K562 (cell line): ENCODE results near the gene CRB2. TPM values are rescaled to one million over a fixed set of nuclear protein-coding genes. Genes with fewer than 3 reads are reported as not detected.

Experiments used
- CBFA2T3 ChIP-seq: fragments of 450-650 bp; IDR thresholded peaks from 2 replicates; pipeline ENCODE4 v1.6.1; 2017
- CBX3 ChIP-seq, 2 experiments: IDR thresholded peaks; 1 replicate in 1 of 2; 2 replicates in 1 of 2; pipeline ENCODE4 v1.6.1; 2012; ENCODE audit warnings: inconsistent platforms in 2 of 2, low read length in 2 of 2, borderline replicate concordance in 1 of 2, control low read depth in 1 of 2
- ELF4 ChIP-seq: fragments of 450-650 bp; formaldehyde crosslinking; IDR thresholded peaks from 2 replicates; pipeline ENCODE4 v1.4.0; 2022; ENCODE audit warnings: missing genetic modification characterization
- FOXA1 ChIP-seq: fragments of 450-650 bp; IDR thresholded peaks from 2 replicates; pipeline ENCODE4 v1.6.1; 2016; ENCODE audit warnings: mild to moderate bottlenecking, borderline replicate concordance
- GTF2F1 ChIP-seq: IDR thresholded peaks from 2 replicates; pipeline ENCODE4 v1.6.1; 2011; ENCODE audit warnings: low read depth, low read length, improper control_type of control experiment
- KDM1A ChIP-seq, 2 experiments: fragments of 450-650 bp; IDR thresholded peaks; 2 replicates each; pipeline ENCODE4 v1.6.1; 2016; ENCODE audit warnings: mild to moderate bottlenecking in 2 of 2
- RBM34 ChIP-seq: fragments of 200-400 bp; formaldehyde crosslinking; IDR thresholded peaks from 2 replicates; pipeline ENCODE4 v1.6.1; 2018; ENCODE audit warnings: low read length, borderline replicate concordance; ENCODE audit not compliant: insufficient read depth
- THRAP3 ChIP-seq: fragments of 450-650 bp; IDR thresholded peaks from 2 replicates; pipeline ENCODE4 v1.6.1; 2016; ENCODE audit warnings: mild to moderate bottlenecking, inconsistent platforms, borderline replicate concordance
- ZKSCAN3 ChIP-seq: fragments of 250-450 bp; sonication (Bioruptor Pico); IDR thresholded peaks from 2 replicates; pipeline ENCODE4 v1.4.0; 2020
- ZNF507 ChIP-seq: conservative IDR thresholded peaks from 2 replicates; pipeline ENCODE4 v1.6.1; 2017; ENCODE audit warnings: missing genetic modification characterization, missing compliant biosample characterization
- polyA plus RNA-seq, 8 experiments: library from polyadenylated mRNA; depleted of rRNA in 4 of 8; stranded (reverse) in 5 of 8; unstranded in 3 of 8; fragments of >200 nt; fragmentation: Nextera tagmentation in 2 of 8; fragmentation: Illumina TruSeq in 1 of 8; extraction: Ambion mirVana in 2 of 8; extraction: Trizol in 1 of 8; gene quantifications; 2 replicates each; pipeline versions ENCODE4 v1.2.1 to v1.2.3, GENCODE V29; 2011 to 2014; ENCODE audit warnings: inconsistent platforms in 1 of 8, missing spikeins in 1 of 8
- total RNA-seq, 7 experiments: library from RNA; depleted of rRNA in 6 of 7; stranded (reverse); fragments of >200 nt in 6 of 7; fragmentation: Illumina TruSeq in 2 of 7; extraction: Trizol in 2 of 7; gene quantifications; 2 replicates each; pipeline versions ENCODE4 v1.2.1 to v1.2.3, GENCODE V29; 2011 to 2021; ENCODE audit warnings: low replicate concordance in 1 of 7
- TF ChIP-seq, protein P1 (sequence below): sonication (generic); formaldehyde crosslinking; IDR thresholded peaks from 2 replicates; pipeline ENCODE4 v1.8.1; 2023; ENCODE audit warnings: mild to moderate bottlenecking, missing genetic modification reagents
- TF ChIP-seq, protein P2 (sequence below): fragments of 200-800 bp; sonication (Bioruptor generic); IDR thresholded peaks from 2 replicates; pipeline ENCODE4 v1.6.1; 2017; ENCODE audit warnings: missing genetic modification characterization, missing compliant biosample characterization
- TF ChIP-seq, protein P3 (sequence below): sonication (generic); formaldehyde crosslinking; IDR thresholded peaks from 2 replicates; pipeline ENCODE4 v1.8.0; 2022; ENCODE audit warnings: missing genetic modification reagents, mild to moderate bottlenecking, moderate library complexity, borderline replicate concordance
- TF ChIP-seq, protein P4 (sequence below), 3 experiments: fragments of 200-800 bp in 1 of 3; sonication (Bioruptor generic) in 1 of 3; sonication (generic) in 1 of 3; formaldehyde crosslinking in 1 of 3; IDR thresholded peaks; 2 replicates each; pipeline versions ENCODE4 v1.6.1 to v1.8.0; 2016 to 2022; ENCODE audit warnings: mild to moderate bottlenecking in 2 of 3, missing compliant biosample characterization in 2 of 3, missing genetic modification characterization in 2 of 3, missing genetic modification reagents in 1 of 3
- TF ChIP-seq, protein P5 (sequence below): fragments of 150-350 bp; conservative IDR thresholded peaks from 2 replicates; pipeline ENCODE4 v1.6.1; 2014; ENCODE audit warnings: low read length
- TF ChIP-seq, protein P6 (sequence below): sonication (generic); formaldehyde crosslinking; IDR thresholded peaks from 2 replicates; pipeline ENCODE4 v1.8.0; 2022; ENCODE audit warnings: mild to moderate bottlenecking, missing genetic modification reagents

Gene CRB2
- total and polyA plus RNA-seq, 9 of the 15 experiments (the other 6 are each of a cell fraction or from before 2014, with no cell fraction given): 0.13 to 1.2 (median 0.25) TPM; not detected in 2

DNA sequence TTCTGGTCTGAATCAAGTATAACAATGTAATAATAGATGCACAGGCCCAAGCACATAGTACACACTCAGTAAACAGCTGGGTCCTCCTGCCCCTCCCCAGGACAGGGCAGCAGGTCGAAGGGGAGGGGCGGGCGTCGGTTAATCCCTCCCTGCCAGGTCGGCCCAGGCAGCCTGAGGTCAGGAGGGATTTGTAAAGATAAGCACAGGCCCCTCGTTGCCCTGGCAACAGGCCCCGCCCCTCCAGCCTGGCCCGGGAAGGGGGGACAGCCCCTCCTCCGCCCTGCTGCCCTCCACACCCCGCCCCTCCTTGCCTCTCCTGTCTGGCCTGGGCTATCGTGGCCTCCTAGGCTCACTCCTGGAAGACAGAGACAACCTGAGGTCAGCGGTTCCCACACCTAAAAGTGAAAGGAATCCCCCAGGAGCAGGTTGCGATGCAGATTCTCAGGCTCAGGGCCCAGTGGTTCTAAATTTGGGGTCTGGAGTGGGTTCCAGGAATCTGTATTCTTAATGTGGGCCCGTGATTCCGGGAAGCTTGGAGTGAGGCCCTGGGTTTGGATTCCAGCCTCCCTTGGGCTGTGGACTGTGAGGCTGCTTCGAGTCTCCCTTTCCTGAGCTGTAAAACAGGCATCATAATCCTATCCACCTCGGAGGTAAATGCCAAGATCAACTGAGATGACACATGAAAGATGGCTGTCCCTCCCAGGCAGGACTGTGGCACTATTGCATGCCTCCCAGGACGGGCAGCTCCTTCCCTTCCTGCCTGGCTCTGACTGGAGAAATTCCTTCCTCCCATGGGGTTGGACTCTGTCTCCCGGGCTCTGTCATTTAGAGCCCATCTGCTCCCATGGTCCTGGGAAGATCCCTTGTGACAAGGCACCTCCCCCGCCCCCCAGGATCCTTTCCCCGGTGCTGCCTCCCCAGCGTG lies 4.4 kb downstream of the CRB2 start (continued):
- TF ChIP-seq, protein P1, sequence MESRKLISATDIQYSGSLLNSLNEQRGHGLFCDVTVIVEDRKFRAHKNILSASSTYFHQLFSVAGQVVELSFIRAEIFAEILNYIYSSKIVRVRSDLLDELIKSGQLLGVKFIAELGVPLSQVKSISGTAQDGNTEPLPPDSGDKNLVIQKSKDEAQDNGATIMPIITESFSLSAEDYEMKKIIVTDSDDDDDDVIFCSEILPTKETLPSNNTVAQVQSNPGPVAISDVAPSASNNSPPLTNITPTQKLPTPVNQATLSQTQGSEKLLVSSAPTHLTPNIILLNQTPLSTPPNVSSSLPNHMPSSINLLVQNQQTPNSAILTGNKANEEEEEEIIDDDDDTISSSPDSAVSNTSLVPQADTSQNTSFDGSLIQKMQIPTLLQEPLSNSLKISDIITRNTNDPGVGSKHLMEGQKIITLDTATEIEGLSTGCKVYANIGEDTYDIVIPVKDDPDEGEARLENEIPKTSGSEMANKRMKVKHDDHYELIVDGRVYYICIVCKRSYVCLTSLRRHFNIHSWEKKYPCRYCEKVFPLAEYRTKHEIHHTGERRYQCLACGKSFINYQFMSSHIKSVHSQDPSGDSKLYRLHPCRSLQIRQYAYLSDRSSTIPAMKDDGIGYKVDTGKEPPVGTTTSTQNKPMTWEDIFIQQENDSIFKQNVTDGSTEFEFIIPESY (CRISPR knock-in tag): peak; percentile 55; the same call in 1 of the 2 replicates
- no peak for TF ChIP-seq FOXA1
- no peak for TF ChIP-seq ZKSCAN3 (CRISPR knock-in tag)
- no peak for TF ChIP-seq ZNF507
- TF ChIP-seq THRAP3: no peak
- TF ChIP-seq GTF2F1: no peak
- peak; percentile 76 to 83 for TF ChIP-seq KDM1A (IDR thresholded peaks at IDR 0.05)
- no peak for TF ChIP-seq RBM34
- TF ChIP-seq, protein P2, sequence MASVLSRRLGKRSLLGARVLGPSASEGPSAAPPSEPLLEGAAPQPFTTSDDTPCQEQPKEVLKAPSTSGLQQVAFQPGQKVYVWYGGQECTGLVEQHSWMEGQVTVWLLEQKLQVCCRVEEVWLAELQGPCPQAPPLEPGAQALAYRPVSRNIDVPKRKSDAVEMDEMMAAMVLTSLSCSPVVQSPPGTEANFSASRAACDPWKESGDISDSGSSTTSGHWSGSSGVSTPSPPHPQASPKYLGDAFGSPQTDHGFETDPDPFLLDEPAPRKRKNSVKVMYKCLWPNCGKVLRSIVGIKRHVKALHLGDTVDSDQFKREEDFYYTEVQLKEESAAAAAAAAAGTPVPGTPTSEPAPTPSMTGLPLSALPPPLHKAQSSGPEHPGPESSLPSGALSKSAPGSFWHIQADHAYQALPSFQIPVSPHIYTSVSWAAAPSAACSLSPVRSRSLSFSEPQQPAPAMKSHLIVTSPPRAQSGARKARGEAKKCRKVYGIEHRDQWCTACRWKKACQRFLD (CRISPR knock-in tag): no peak
- peak; percentile 76 for TF ChIP-seq CBFA2T3
- TF ChIP-seq, protein P3, sequence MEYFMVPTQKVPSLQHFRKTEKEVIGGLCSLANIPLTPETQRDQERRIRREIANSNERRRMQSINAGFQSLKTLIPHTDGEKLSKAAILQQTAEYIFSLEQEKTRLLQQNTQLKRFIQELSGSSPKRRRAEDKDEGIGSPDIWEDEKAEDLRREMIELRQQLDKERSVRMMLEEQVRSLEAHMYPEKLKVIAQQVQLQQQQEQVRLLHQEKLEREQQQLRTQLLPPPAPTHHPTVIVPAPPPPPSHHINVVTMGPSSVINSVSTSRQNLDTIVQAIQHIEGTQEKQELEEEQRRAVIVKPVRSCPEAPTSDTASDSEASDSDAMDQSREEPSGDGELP (CRISPR knock-in tag): peak; percentile 88
- TF ChIP-seq, protein P4, sequence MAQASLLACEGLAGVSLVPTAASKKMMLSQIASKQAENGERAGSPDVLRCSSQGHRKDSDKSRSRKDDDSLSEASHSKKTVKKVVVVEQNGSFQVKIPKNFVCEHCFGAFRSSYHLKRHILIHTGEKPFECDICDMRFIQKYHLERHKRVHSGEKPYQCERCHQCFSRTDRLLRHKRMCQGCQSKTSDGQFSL (CRISPR knock-in tag; IDR thresholded peaks at IDR 0.05): no peak
- TF ChIP-seq, protein P4 (tag; IDR thresholded peaks at IDR 0.05): peak; percentile 52 to 61; a peak in 1 of 4 replicates
- TF ChIP-seq, protein P5, sequence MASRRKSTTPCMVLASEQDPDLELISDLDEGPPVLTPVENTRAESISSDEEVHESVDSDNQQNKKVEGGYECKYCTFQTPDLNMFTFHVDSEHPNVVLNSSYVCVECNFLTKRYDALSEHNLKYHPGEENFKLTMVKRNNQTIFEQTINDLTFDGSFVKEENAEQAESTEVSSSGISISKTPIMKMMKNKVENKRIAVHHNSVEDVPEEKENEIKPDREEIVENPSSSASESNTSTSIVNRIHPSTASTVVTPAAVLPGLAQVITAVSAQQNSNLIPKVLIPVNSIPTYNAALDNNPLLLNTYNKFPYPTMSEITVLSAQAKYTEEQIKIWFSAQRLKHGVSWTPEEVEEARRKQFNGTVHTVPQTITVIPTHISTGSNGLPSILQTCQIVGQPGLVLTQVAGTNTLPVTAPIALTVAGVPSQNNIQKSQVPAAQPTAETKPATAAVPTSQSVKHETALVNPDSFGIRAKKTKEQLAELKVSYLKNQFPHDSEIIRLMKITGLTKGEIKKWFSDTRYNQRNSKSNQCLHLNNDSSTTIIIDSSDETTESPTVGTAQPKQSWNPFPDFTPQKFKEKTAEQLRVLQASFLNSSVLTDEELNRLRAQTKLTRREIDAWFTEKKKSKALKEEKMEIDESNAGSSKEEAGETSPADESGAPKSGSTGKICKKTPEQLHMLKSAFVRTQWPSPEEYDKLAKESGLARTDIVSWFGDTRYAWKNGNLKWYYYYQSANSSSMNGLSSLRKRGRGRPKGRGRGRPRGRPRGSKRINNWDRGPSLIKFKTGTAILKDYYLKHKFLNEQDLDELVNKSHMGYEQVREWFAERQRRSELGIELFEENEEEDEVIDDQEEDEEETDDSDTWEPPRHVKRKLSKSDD: no peak
- TF ChIP-seq, protein P6, sequence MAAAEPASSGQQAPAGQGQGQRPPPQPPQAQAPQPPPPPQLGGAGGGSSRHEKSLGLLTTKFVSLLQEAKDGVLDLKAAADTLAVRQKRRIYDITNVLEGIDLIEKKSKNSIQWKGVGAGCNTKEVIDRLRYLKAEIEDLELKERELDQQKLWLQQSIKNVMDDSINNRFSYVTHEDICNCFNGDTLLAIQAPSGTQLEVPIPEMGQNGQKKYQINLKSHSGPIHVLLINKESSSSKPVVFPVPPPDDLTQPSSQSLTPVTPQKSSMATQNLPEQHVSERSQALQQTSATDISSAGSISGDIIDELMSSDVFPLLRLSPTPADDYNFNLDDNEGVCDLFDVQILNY (CRISPR knock-in tag): 0 out of 2 replicates have a peak, but pooled peaks have one; percentile 22
- TF ChIP-seq CBX3 (IDR thresholded peaks at IDR 0.05; ENCODE audit: borderline replicate concordance in 1 of 2, low read length in 2 of 2): peak in 1 of 2 experiments; percentile 9; a peak in 1 of 3 replicates
- 0 out of 2 replicates have a peak, but pooled peaks have one; percentile 16 for TF ChIP-seq ELF4 (CRISPR knock-in tag)
